ENCODE measurements around the gene GJB3. TPM values are rescaled to one million over a fixed set of nuclear protein-coding genes. Genes with fewer than 3 reads are reported as not detected.
"Not testable (repeated sequence)": the region's sequence is repeated elsewhere in the genome, so short reads cannot be mapped to it uniquely, and the experiment has no call there.

GJB3 gene
- total and polyA plus RNA-seq, 9 of the 15 experiments (the other 6 are each of a cell fraction or from before 2014, with no cell fraction given) = not detected

DNA sequence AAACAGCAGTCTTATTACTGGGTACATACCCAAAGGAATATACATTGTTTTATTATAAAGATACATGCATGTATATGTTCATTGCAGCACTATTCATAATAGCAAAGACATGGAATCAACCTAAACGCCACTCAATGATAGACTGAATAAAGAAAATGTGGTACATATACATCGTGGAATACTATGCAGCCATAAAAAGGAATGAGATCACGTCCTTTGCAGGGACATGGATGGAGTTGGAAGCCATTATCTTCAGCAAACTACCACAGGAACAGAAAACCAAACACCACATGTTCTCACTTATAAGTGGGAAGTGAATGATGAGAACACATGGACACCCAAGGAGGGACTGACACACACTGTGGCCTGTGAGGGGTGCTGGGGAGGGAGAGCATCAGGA lies 29.8 kb downstream of the GJB3 start:
- ATAC-seq; POLR2A ChIA-PET; H3K36me3 ChIP-seq (ENCODE audit: control insufficient read depth, insufficient read depth, low read length); H3K27ac ChIP-seq (ENCODE audit: extremely low read depth, low read depth, low read length); H2AFZ ChIP-seq (ENCODE audit: low read depth, low read length); H3K4me3 ChIP-seq; BruUV-seq (replicated peaks); H3K27me3 ChIP-seq (ENCODE audit: control insufficient read depth in 2 of 2, insufficient read depth in 2 of 2, low read length in 2 of 2); intact Hi-C loops (cut with micrococcal nuclease); H3K9me1 ChIP-seq (ENCODE audit: control insufficient read depth, insufficient read depth, low read length); H3K9ac ChIP-seq (ENCODE audit: insufficient read depth in 1 of 2, low read depth in 2 of 2, low read length in 2 of 2); H3K79me2 ChIP-seq (ENCODE audit: control insufficient read depth, insufficient read depth, low read length); DNase-seq (ENCODE audit: extremely low read depth in 1 of 4, low spot score in 3 of 4); H3K4me2 ChIP-seq (ENCODE audit: insufficient read depth, low read length); FAIRE-seq; in situ Hi-C loops (cut with MboI); H3K9me3 ChIP-seq (replicated peaks; ENCODE audit: control insufficient read depth, insufficient read depth, low read depth, low read length); CTCF ChIA-PET (ENCODE audit: low intra/inter-chr PET ratio); H3K4me1 ChIP-seq (replicated peaks in 1 of 2; ENCODE audit: control insufficient read depth in 2 of 2, insufficient read depth in 2 of 2, low read length in 2 of 2); H4K20me1 ChIP-seq (replicated peaks; ENCODE audit: control insufficient read depth, insufficient read depth, low read length): not testable (repeated sequence)
- peak; percentile 85 for TF ChIP-seq ZNF146 (CRISPR knock-in tag; IDR thresholded peaks at IDR 0.05; ENCODE audit: unreplicated experiment)
- 2% methylated on average over 3 of the region's 3 CpGs for WGBS (ENCODE audit: insufficient coverage, low coverage, missing lambda C conversion rate)

DNA sequence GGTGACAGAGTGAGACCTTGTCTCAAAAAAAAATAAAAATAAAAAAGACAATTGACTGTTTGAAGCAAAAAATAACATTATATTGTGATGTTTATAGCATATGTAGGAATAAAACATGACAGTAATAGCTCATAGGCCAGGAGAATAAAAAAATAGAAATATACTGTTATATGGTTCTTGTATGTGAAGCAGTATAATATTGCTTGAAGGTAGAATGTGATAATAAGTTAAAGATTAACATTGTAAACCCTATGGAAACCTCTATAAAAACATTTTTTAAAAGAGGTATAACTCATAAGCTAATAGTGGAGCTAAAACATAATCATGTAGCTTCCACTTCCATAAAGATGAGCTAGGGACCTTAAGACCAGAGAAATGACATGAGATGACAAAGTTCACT lies 35.3 kb downstream of the GJB3 start:
- H3K27ac ChIP-seq (ENCODE audit: extremely low read depth, low read depth, low read length) = no peak overlapping the region
- intact Hi-C loops (cut with micrococcal nuclease) = no loop called here
- H4K20me1 ChIP-seq (replicated peaks; ENCODE audit: control insufficient read depth, insufficient read depth, low read length) = no peaks in the 10 kb centered on the region
- DNase-seq (ENCODE audit: extremely low read depth in 1 of 4, low spot score in 3 of 4) = no peak
- H3K79me2 ChIP-seq (ENCODE audit: control insufficient read depth, insufficient read depth, low read length) = no peaks in the 10 kb centered on the region
- ATAC-seq = no peak
- H3K27me3 ChIP-seq (ENCODE audit: control insufficient read depth in 2 of 2, insufficient read depth in 2 of 2, low read length in 2 of 2) = peaks cover 0 to 2% of the 10 kb centered on the region in 2 experiments; a peak in 3 of 5 replicates
- H3K36me3 ChIP-seq (ENCODE audit: control insufficient read depth, insufficient read depth, low read length) = no peaks in the 10 kb centered on the region
- H3K9me1 ChIP-seq (ENCODE audit: control insufficient read depth, insufficient read depth, low read length) = no peaks in the 10 kb centered on the region
- POLR2A ChIA-PET = interaction anchor here (0.6 to 1.0 kb wide), 2 partner anchors 11 to 279 kb away, joined by 3 to 4 read pairs; no protein-coding TSS in a partner anchor
- no peak overlapping the region for H3K9ac ChIP-seq (ENCODE audit: insufficient read depth in 1 of 2, low read depth in 2 of 2, low read length in 2 of 2)
- H3K4me3 ChIP-seq = no peak overlapping the region
- BruUV-seq (replicated peaks) = no TSS peak
- H3K4me1 ChIP-seq (replicated peaks in 1 of 2; ENCODE audit: control insufficient read depth in 2 of 2, insufficient read depth in 2 of 2, low read length in 2 of 2) = no peaks in the 10 kb centered on the region
- no peak overlapping the region for H2AFZ ChIP-seq (ENCODE audit: low read depth, low read length)
- no peak for FAIRE-seq
- H3K4me2 ChIP-seq (ENCODE audit: insufficient read depth, low read length) = no peak overlapping the region
- CTCF ChIA-PET (ENCODE audit: low intra/inter-chr PET ratio) = no interaction called here
- in situ Hi-C loops (cut with MboI) = no loop called here
- no peaks in the 10 kb centered on the region for H3K9me3 ChIP-seq (replicated peaks; ENCODE audit: control insufficient read depth, insufficient read depth, low read depth, low read length)
- TF ChIP-seq NFIC (IDR thresholded peaks at IDR 0.05) (no peak), KLF6 (CRISPR knock-in tag; IDR thresholded peaks at IDR 0.05; ENCODE audit: borderline replicate concordance) (no peak), ZNF57 (CRISPR knock-in tag; IDR thresholded peaks at IDR 0.05) (no peak), RFX5 (IDR thresholded peaks at IDR 0.05; ENCODE audit: low read depth, low read length) (no peak), SRSF9 (IDR thresholded peaks at IDR 0.05; ENCODE audit: borderline replicate concordance, low read depth, low read length) (no peak), KLF16 (IDR thresholded peaks at IDR 0.05) (no peak), SRSF3 (IDR thresholded peaks at IDR 0.05; ENCODE audit: insufficient read depth, low read length) (no peak), RAD51 (IDR thresholded peaks at IDR 0.05; ENCODE audit: borderline replicate concordance, low read depth) (no peak), ZNF436 (CRISPR knock-in tag; IDR thresholded peaks at IDR 0.05) (no peak), ETS2 (tag; IDR thresholded peaks at IDR 0.05; ENCODE audit: borderline replicate concordance, poor library complexity, severe bottlenecking) (no peak), NCOR1 (IDR thresholded peaks at IDR 0.05) (no peak), ELF2 (CRISPR knock-in tag; IDR thresholded peaks at IDR 0.05) (no peak), FOSL1 (tag; conservative IDR thresholded peaks at IDR 0.05) (no peak), NCOA6 (IDR thresholded peaks at IDR 0.05) (no peak), TAF9B (IDR thresholded peaks at IDR 0.05; ENCODE audit: partially characterized antibody) (no peak)
- TF ChIP-seq, protein P1, sequence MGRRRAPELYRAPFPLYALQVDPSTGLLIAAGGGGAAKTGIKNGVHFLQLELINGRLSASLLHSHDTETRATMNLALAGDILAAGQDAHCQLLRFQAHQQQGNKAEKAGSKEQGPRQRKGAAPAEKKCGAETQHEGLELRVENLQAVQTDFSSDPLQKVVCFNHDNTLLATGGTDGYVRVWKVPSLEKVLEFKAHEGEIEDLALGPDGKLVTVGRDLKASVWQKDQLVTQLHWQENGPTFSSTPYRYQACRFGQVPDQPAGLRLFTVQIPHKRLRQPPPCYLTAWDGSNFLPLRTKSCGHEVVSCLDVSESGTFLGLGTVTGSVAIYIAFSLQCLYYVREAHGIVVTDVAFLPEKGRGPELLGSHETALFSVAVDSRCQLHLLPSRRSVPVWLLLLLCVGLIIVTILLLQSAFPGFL (CRISPR knock-in tag; IDR thresholded peaks at IDR 0.05) = no peak

Data from K562 (cell line).